Hepatocyte (in vitro differentiated cells): Measurements from ENCODE around the gene PAX1.

Experiments
- CTCF ChIP-seq: fragments of 200-600 bp; sonication (generic); IDR thresholded peaks from 2 replicates; pipeline ENCODE4 v1.5.1; 2016; ENCODE audit warnings: antibody characterized with exemption, mild to moderate bottlenecking; ENCODE audit not compliant: poor library complexity
- EZH2 ChIP-seq: fragments of 200-600 bp; sonication (generic); IDR thresholded peaks from 2 replicates; pipeline ENCODE4 v1.6.1; 2016; ENCODE audit warnings: antibody characterized with exemption, mild to moderate bottlenecking, borderline replicate concordance
- EZH2phosphoT487 ChIP-seq: fragments of 200-600 bp; sonication (generic); IDR thresholded peaks from one replicate; pipeline ENCODE4 v1.6.1; 2018; ENCODE audit warnings: antibody characterized with exemption, mild to moderate bottlenecking, low read depth, moderate library complexity; ENCODE audit not compliant: unreplicated experiment, severe bottlenecking

- TF ChIP-seq CTCF (no peak), EZH2 (peak; percentile 38), EZH2phosphoT487 (no peak)
These were observed 9.9 kb downstream of the PAX1 start for GRCh38 chr20:21715193-21715881.
